Heart left ventricle (tissue), 13 donors: Measurements from ENCODE around the gene PDZD4.

Experiments used
- POLR2A ChIP-seq, 2 donors: fragments of 450-650 bp; IDR thresholded peaks; one replicate each; pipeline ENCODE4 v1.6.1; 2017; ENCODE audit warnings: antibody characterized with exemption in 2 of 2, mild to moderate bottlenecking in 2 of 2, moderate library complexity in 2 of 2
- TF ChIP-seq, protein P1 (sequence below), 12 donors: fragments of 200-600 bp; sonication (generic) in 4 of 12; IDR thresholded peaks; one replicate each; pipeline versions ENCODE4 v1.5.0 to v1.8.0; 2018 to 2022; ENCODE audit warnings: antibody characterized with exemption in 12 of 12, mild to moderate bottlenecking in 5 of 12
- donor health status: ischemic (EF 13 %, LVEDD 7.1; RV severe dilation, severe dysfunction).
- donor health status: DM: no; HTN: yes; CAD: no.
- donor health status: DM: no; HTN: no; CAD: no.
- donor health status: ischemic (EF 25% LVEDD 6.9; RV normal size, moderate dysfunction).
- donor health status: ischemic (EF 25% LVEDD 5.7; RV mildly dilated, moderate dysfunction).
- donor health status: ischemic (EF 35%, LVEDD 5.7; RV mildly dilated, moderate dysfunction).
- donor health status: nonischemic (EF 11% LVEDD 7.7; RV severe dilation, severe dysfunction).
- donor health status: DM: yes; HTN: yes; CAD: no.
- donor health status: PGD.
- donor health status: ischemic (EF 29% LVEDD 5.4; RV normal size, mild dysfunction).
- donor health status: nonischemic (EF 23%, LVEDD 6.1; RV moderate dilation, normal function).

DNA sequence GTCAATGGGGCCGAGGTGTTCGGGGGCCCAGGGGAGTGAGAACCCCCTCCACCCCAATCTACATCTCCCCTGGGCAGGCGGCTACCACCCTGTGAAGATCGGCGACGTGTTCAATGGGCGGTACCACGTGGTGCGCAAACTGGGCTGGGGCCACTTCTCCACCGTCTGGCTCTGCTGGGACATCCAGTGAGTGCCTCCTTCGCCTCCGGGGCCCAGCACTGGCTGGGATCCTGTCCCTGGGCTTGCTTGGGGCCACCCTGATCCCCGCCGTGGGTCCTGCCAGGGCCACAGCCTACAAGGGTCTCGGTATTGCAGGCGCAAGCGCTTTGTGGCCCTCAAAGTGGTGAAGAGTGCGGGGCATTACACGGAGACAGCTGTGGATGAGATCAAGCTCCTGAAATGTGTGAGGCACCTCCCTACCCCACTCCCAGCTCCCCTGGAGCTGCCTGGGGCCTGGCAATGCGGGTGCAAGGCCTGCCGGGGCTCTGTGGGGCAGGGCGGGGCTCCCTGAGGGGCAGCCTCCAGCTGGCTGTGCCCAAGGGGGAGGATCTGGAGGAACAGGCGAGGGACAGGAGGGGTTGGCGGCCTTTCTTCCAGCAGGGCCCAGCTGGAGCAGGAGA lies 48.8 kb downstream of the PDZD4 start:
- TF ChIP-seq, protein P1, sequence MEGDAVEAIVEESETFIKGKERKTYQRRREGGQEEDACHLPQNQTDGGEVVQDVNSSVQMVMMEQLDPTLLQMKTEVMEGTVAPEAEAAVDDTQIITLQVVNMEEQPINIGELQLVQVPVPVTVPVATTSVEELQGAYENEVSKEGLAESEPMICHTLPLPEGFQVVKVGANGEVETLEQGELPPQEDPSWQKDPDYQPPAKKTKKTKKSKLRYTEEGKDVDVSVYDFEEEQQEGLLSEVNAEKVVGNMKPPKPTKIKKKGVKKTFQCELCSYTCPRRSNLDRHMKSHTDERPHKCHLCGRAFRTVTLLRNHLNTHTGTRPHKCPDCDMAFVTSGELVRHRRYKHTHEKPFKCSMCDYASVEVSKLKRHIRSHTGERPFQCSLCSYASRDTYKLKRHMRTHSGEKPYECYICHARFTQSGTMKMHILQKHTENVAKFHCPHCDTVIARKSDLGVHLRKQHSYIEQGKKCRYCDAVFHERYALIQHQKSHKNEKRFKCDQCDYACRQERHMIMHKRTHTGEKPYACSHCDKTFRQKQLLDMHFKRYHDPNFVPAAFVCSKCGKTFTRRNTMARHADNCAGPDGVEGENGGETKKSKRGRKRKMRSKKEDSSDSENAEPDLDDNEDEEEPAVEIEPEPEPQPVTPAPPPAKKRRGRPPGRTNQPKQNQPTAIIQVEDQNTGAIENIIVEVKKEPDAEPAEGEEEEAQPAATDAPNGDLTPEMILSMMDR (IDR thresholded peaks at IDR 0.05): no peak
- no peak for TF ChIP-seq POLR2A (IDR thresholded peaks at IDR 0.05)
